IPS DF 4.7 (cell line): ENCODE measurements around the gene HIPK1.
A peak's percentile ranks its signal among the peaks of the same experiment; 100 is the strongest.

Source experiments
- DNase-seq: peaks from one replicate; pipeline ENCODE4 v3.0.0-alpha.2; 2013; ENCODE audit warnings: low spot score; ENCODE audit errors: extremely low read depth

HIPK1 gene

GRCh38 chr1:113928941-113929749 lies at the start of gene HIPK1:
Gene HIPK1 (plus strand): TSS chr1:113929324.
- no peak for DNase-seq

GRCh38 chr1:113879739-113880038 lies 49.4 kb upstream of the HIPK1 start:
- DNase-seq, result no peak

GRCh38 chr1:113881661-113882060 lies 47.5 kb upstream of the HIPK1 start:
- no peak for DNase-seq

GRCh38 chr1:113886417-113887401 lies 42.4 kb upstream of the HIPK1 start:
- DNase-seq, result no peak

GRCh38 chr1:113887402-113888175 lies 41.5 kb upstream of the HIPK1 start, which contains the start of gene BCL2L15:
Gene BCL2L15 (minus strand): TSS chr1:113887581. CDS start chr1:113887375, 206 bp downstream.
- no peak for DNase-seq

GRCh38 chr1:113890816-113891215 lies 38.3 kb upstream of the HIPK1 start:
- no peak for DNase-seq

GRCh38 chr1:113891631-113892220 lies 37.4 kb upstream of the HIPK1 start:
- no peak for DNase-seq

- no peak for DNase-seq
Measured at GRCh38 chr1:113893267-113893666, 35.9 kb upstream of the HIPK1 start.

GRCh38 chr1:113895098-113895497 lies 34.0 kb upstream of the HIPK1 start:
- DNase-seq, result no peak

GRCh38 chr1:113895961-113896360 lies 33.2 kb upstream of the HIPK1 start:
- DNase-seq, result no peak

- no peak for DNase-seq
Measured at GRCh38 chr1:113898241-113898814, 30.8 kb upstream of the HIPK1 start.

- no peak for DNase-seq
Measured at GRCh38 chr1:113899111-113899510, 30.0 kb upstream of the HIPK1 start.

- no peak for DNase-seq
Measured at GRCh38 chr1:113901191-113901590, 27.9 kb upstream of the HIPK1 start.

GRCh38 chr1:113903501-113904292 lies 25.4 kb upstream of the HIPK1 start:
- DNase-seq, result no peak

GRCh38 chr1:113904293-113904673 lies 24.8 kb upstream of the HIPK1 start:
- no peak for DNase-seq

GRCh38 chr1:113904674-113905434 lies 24.3 kb upstream of the HIPK1 start, which contains the start of the genes AP4B1 and DCLRE1B:
Gene AP4B1 (minus strand): TSS chr1:113904799. CDS start chr1:113904717, 82 bp downstream.
Gene DCLRE1B (plus strand): TSS chr1:113905326. CDS start chr1:113905587, 261 bp downstream.
- DNase-seq, result peak; percentile 94

GRCh38 chr1:113905435-113905861 lies 23.7 kb upstream of the HIPK1 start:
- no peak for DNase-seq

- DNase-seq, result no peak
Measured at GRCh38 chr1:113912594-113913311, 16.4 kb upstream of the HIPK1 start.
